Measurements from ENCODE around the gene NDST3.

DNA sequence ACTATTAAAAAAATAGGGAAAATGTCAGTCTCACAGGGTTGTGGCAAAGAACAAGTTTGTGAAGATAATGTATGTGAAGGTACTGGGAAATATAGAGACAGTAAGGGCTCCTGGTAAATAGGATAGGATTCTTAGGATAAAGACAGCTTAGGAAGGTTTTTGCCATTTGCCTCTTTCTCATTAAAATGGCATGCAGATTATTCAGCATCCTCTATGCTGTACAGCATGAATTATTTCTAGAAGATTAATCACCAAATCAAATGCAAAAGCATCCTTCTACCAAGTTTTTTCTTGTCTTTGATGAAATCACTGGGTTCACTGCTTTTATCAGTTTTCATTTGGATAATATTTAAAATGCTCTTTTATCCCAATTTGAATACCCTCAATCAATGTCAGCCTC, 142.8 kb downstream of the NDST3 start:
- TF ChIP-seq POLR2AphosphoS5 (IDR thresholded peaks at IDR 0.05) (no peak), POLR2A (IDR thresholded peaks at IDR 0.05) (no peak), EP300 (IDR thresholded peaks at IDR 0.05) (no peak)
- TF ChIP-seq, protein P1, sequence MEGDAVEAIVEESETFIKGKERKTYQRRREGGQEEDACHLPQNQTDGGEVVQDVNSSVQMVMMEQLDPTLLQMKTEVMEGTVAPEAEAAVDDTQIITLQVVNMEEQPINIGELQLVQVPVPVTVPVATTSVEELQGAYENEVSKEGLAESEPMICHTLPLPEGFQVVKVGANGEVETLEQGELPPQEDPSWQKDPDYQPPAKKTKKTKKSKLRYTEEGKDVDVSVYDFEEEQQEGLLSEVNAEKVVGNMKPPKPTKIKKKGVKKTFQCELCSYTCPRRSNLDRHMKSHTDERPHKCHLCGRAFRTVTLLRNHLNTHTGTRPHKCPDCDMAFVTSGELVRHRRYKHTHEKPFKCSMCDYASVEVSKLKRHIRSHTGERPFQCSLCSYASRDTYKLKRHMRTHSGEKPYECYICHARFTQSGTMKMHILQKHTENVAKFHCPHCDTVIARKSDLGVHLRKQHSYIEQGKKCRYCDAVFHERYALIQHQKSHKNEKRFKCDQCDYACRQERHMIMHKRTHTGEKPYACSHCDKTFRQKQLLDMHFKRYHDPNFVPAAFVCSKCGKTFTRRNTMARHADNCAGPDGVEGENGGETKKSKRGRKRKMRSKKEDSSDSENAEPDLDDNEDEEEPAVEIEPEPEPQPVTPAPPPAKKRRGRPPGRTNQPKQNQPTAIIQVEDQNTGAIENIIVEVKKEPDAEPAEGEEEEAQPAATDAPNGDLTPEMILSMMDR (IDR thresholded peaks at IDR 0.05), result no peak
